SU-DHL-6 (cell line): ENCODE measurements around the gene AGTPBP1.

ENCODE experiments used
- CTCF ChIP-seq: fragments of 200-600 bp; sonication (generic); IDR thresholded peaks from one replicate; pipeline ENCODE4 v1.5.1; 2017; ENCODE audit warnings: antibody characterized with exemption, mild to moderate bottlenecking, low read length, moderate library complexity; ENCODE audit not compliant: insufficient read depth, poor library complexity, severe bottlenecking
- EZH2phosphoT487 ChIP-seq: fragments of 200-600 bp; sonication (generic), shearing (Covaris generic); conservative IDR thresholded peaks from 2 replicates; pipeline ENCODE4 v1.6.1; 2018; ENCODE audit warnings: mild to moderate bottlenecking, antibody characterized with exemption, low read length, moderate library complexity, mixed read lengths

DNA sequence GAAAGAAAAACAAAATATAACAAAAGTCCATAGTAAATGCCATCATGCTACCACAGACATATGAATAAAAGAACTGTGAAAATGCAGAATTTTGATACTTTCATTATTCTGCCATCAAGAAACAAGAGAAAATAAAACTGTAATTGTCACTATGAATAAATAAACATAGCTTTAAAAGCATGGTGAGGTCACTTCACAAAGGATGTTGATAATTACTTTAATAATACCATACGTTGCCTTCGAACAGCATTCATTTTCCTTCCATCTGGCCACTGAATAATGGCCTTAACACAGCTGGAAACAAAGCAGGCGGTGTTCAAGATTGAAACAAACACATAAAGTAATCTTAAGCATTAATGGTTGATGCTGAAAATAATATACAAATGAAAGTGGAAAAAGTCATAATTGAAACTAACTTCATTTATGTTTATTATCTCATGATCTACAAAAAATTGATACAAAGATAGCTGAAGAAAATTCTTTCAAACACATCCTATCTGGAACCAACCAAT is 102.0 kb downstream of the AGTPBP1 start:
- TF ChIP-seq CTCF (no peak), EZH2phosphoT487 (no peak)
